Measurements from ENCODE around the gene ZNF426. TPM values are rescaled to one million over a fixed set of nuclear protein-coding genes. Genes with fewer than 3 reads are reported as not detected.

Gene ZNF426
- total and polyA plus RNA-seq, 2 of the 13 experiments (the other 11 are each of a cell fraction or from before 2014, with no cell fraction given): 3.8 to 14.9 TPM

DNA sequence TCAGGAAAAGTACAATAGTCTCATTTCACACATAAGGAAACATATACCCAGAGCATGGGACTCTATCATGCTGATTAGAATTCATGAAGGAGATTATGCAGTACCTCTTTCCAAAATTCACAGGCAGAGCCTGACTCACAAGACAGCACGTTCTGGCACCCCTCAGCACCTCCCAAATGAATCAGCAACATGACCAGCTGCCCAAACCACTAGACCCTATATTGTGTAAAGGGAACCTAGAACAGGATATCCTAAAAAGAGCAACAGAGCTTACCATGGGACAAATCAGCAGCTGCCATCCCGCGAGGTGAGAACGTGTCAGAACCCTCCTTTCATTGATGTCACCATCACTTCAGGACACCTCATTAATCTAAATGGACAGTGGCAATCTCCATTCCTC is 2.5 kb downstream of the ZNF426 start:
- ChIA-PET POLR2A (no interaction called here), CTCF (ENCODE audit: low intra/inter-chr PET ratio, low total read pairs) (no interaction called here)
- intact Hi-C loops (cut with micrococcal nuclease; ENCODE audit: unreplicated experiment) (no loop called here), in situ Hi-C loops (cut with HindIII; ENCODE audit: extremely low pct_ligation_motif_present, low pct_unique_long_range_greater_than_20kb) (no loop called here)
- Histone ChIP-seq H3K9ac (ENCODE audit: insufficient read depth, low read depth, low read length) (no peak overlapping the region), H3K9me3 (ENCODE audit: low read length) (peaks cover 10% of the 10 kb centered on the region), H3K4me2 (ENCODE audit: low read depth, low read length) (no peak overlapping the region), H3K36me3 (replicated peaks in 1 of 2; ENCODE audit: control insufficient read depth in 1 of 2, insufficient read depth in 2 of 2, low read length in 2 of 2) (peaks cover 22 to 58% of the 10 kb centered on the region in 2 experiments), H4K20me1 (ENCODE audit: insufficient read depth, low read length) (no peaks in the 10 kb centered on the region), H3K27me3 (ENCODE audit: control insufficient read depth in 1 of 2, insufficient read depth in 2 of 2, low read length in 2 of 2) (no peaks in the 10 kb centered on the region; a peak in 1 of 5 replicates), H3K4me1 (ENCODE audit: insufficient read depth, low read length) (peaks cover 22% of the 10 kb centered on the region), H3K4me3 (replicated peaks in 1 of 3; ENCODE audit: insufficient read depth in 1 of 3, low read depth in 2 of 3, low read length in 3 of 3) (no peak overlapping the region), H3K27ac (ENCODE audit: extremely low read length, insufficient read depth, low read length) (no peak overlapping the region), H3K79me2 (ENCODE audit: insufficient read depth, low read length) (peaks cover 13% of the 10 kb centered on the region), H2AFZ (ENCODE audit: low read length) (no peak overlapping the region)
- BruUV-seq (replicated peaks): no TSS peak
- no peak for DNase-seq (ENCODE audit: low spot score)
- WGBS (ENCODE audit: low lambda C conversion rate): 94% methylated on average over 4 of the region's 4 CpGs
- FAIRE-seq: no peak
- no peak for ATAC-seq
- TF ChIP-seq, protein P1, sequence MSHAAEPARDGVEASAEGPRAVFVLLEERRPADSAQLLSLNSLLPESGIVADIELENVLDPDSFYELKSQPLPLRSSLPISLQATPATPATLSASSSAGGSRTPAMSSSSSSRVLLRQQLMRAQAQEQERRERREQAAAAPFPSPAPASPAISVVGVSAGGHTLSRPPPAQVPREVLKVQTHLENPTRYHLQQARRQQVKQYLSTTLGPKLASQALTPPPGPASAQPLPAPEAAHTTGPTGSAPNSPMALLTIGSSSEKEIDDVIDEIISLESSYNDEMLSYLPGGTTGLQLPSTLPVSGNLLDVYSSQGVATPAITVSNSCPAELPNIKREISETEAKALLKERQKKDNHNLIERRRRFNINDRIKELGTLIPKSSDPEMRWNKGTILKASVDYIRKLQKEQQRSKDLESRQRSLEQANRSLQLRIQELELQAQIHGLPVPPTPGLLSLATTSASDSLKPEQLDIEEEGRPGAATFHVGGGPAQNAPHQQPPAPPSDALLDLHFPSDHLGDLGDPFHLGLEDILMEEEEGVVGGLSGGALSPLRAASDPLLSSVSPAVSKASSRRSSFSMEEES (CRISPR knock-in tag; IDR thresholded peaks at IDR 0.05): no peak
- TF ChIP-seq NR2F2 (IDR thresholded peaks at IDR 0.05; ENCODE audit: borderline replicate concordance, low read depth) (no peak), GMEB1 (CRISPR knock-in tag; IDR thresholded peaks at IDR 0.05; ENCODE audit: borderline replicate concordance) (no peak), ELF4 (CRISPR knock-in tag; IDR thresholded peaks at IDR 0.05; ENCODE audit: borderline replicate concordance) (no peak), HDAC2 (CRISPR knock-in tag; IDR thresholded peaks at IDR 0.05) (no peak)
- TF ChIP-seq, protein P2, sequence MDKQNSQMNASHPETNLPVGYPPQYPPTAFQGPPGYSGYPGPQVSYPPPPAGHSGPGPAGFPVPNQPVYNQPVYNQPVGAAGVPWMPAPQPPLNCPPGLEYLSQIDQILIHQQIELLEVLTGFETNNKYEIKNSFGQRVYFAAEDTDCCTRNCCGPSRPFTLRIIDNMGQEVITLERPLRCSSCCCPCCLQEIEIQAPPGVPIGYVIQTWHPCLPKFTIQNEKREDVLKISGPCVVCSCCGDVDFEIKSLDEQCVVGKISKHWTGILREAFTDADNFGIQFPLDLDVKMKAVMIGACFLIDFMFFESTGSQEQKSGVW (CRISPR knock-in tag; IDR thresholded peaks at IDR 0.05; ENCODE audit: borderline replicate concordance): no peak
